HG03565 (cell line): Measurements from ENCODE around the gene SMYD4.
"Not testable (repeated sequence)": the region's sequence is repeated elsewhere in the genome, so short reads cannot be mapped to it uniquely, and the experiment has no call there.

ENCODE experiments used
- ATAC-seq: cut with Tn5 transposase; IDR thresholded peaks from one replicate; pipeline ENCODE4 v1.9.1; 2021; ENCODE audit warnings: mild to moderate bottlenecking, moderate library complexity; ENCODE audit not compliant: unreplicated experiment

Gene SMYD4

GRCh38 chr17:1829216-1829591, 498 bp downstream of the SMYD4 start:
- no peak for ATAC-seq

- ATAC-seq: no peak
Measured at GRCh38 chr17:1820528-1821252, 9.0 kb downstream of the SMYD4 start.

GRCh38 chr17:1813088-1813487, 16.6 kb downstream of the SMYD4 start:
- no peak for ATAC-seq

- no peak for ATAC-seq
Measured at GRCh38 chr17:1810450-1811103, 19.1 kb downstream of the SMYD4 start.

- ATAC-seq: not testable (repeated sequence)
Measured at GRCh38 chr17:1809815-1810214, 19.9 kb downstream of the SMYD4 start.

GRCh38 chr17:1808644-1809043, 21.1 kb downstream of the SMYD4 start:
- ATAC-seq: no peak

- no peak for ATAC-seq
Measured at GRCh38 chr17:1807890-1808289, 21.8 kb downstream of the SMYD4 start.

- ATAC-seq: no peak
Measured at GRCh38 chr17:1803280-1803679, 26.4 kb downstream of the SMYD4 start.

GRCh38 chr17:1802429-1802828, 27.3 kb downstream of the SMYD4 start:
- no peak for ATAC-seq

GRCh38 chr17:1800712-1801111, 29.0 kb downstream of the SMYD4 start:
- ATAC-seq: no peak

GRCh38 chr17:1800240-1800639, 29.5 kb downstream of the SMYD4 start:
- ATAC-seq: no peak

- ATAC-seq: not testable (repeated sequence)
Measured at GRCh38 chr17:1797846-1798245, 31.9 kb downstream of the SMYD4 start.

GRCh38 chr17:1797323-1797722, 32.4 kb downstream of the SMYD4 start:
- ATAC-seq: no peak

- ATAC-seq: no peak
Measured at GRCh38 chr17:1796800-1797199, 32.9 kb downstream of the SMYD4 start.

GRCh38 chr17:1793447-1793806, 36.3 kb downstream of the SMYD4 start:
- no peak for ATAC-seq

GRCh38 chr17:1792495-1793446, 36.9 kb downstream of the SMYD4 start:
- ATAC-seq: no peak

GRCh38 chr17:1789936-1790335, 39.8 kb downstream of the SMYD4 start:
- no peak for ATAC-seq

- ATAC-seq: no peak
Measured at GRCh38 chr17:1787301-1787902, 42.3 kb downstream of the SMYD4 start.

- no peak for ATAC-seq
Measured at GRCh38 chr17:1786708-1787107, 43.0 kb downstream of the SMYD4 start.

- ATAC-seq: no peak
Measured at GRCh38 chr17:1785930-1786329, 43.8 kb downstream of the SMYD4 start.
